ENCODE data around the gene PCBD1.
"Not testable (repeated sequence)": the region's sequence is repeated elsewhere in the genome, so short reads cannot be mapped to it uniquely, and the experiment has no call there.

Gene PCBD1

GRCh38 chr10:70887804-70888800 lies at the start of gene PCBD1:
PCBD1 (minus strand) TSS chr10:70888565; CDS start chr10:70888533, 32 bp downstream.
- peak; percentile 39 to 48 for DNase-seq

- no peak for DNase-seq
These were observed 49.3 kb upstream of the PCBD1 start for GRCh38 chr10:70937661-70938060.

GRCh38 chr10:70936111-70936510 lies 47.7 kb upstream of the PCBD1 start:
- no peak for DNase-seq

GRCh38 chr10:70935631-70936030 lies 47.3 kb upstream of the PCBD1 start:
- DNase-seq, result no peak

GRCh38 chr10:70935125-70935625 lies 46.8 kb upstream of the PCBD1 start:
- no peak for DNase-seq

GRCh38 chr10:70934701-70935100 lies 46.3 kb upstream of the PCBD1 start:
- no peak for DNase-seq

GRCh38 chr10:70932392-70933196 lies 44.2 kb upstream of the PCBD1 start:
- no peak for DNase-seq

GRCh38 chr10:70931168-70931815 lies 42.9 kb upstream of the PCBD1 start:
- DNase-seq, result peak in 1 of 2 experiments; percentile 6

- DNase-seq, result no peak
These were observed 42.1 kb upstream of the PCBD1 start for GRCh38 chr10:70930263-70931000.

GRCh38 chr10:70928140-70928539 lies 39.8 kb upstream of the PCBD1 start:
- DNase-seq, result no peak

- no peak for DNase-seq
These were observed 39.0 kb upstream of the PCBD1 start for GRCh38 chr10:70927189-70927943.

GRCh38 chr10:70926226-70927000 lies 38.0 kb upstream of the PCBD1 start:
- no peak for DNase-seq

GRCh38 chr10:70925377-70926225 lies 37.2 kb upstream of the PCBD1 start:
- DNase-seq, result peak in 1 of 2 experiments; percentile 10

- no peak for DNase-seq
These were observed 35.3 kb upstream of the PCBD1 start for GRCh38 chr10:70923696-70924095.

- no peak for DNase-seq
These were observed 32.9 kb upstream of the PCBD1 start for GRCh38 chr10:70921285-70921684.

GRCh38 chr10:70920519-70920918 lies 32.2 kb upstream of the PCBD1 start:
- no peak for DNase-seq

GRCh38 chr10:70919906-70920305 lies 31.5 kb upstream of the PCBD1 start:
- DNase-seq, result not testable (repeated sequence)

- no peak for DNase-seq
These were observed 30.6 kb upstream of the PCBD1 start for GRCh38 chr10:70918851-70919530.

GRCh38 chr10:70917635-70918034 lies 29.3 kb upstream of the PCBD1 start:
- no peak for DNase-seq
